HL-60 (cell line): Measurements from ENCODE around the gene ZNF112.

Experiments used
- GABPA ChIP-seq: IDR thresholded peaks from 2 replicates; pipeline ENCODE4 v1.6.1; 2012; ENCODE audit warnings: low read depth
- POLR2AphosphoS5 ChIP-seq: IDR thresholded peaks from 2 replicates; pipeline ENCODE4 v1.6.1; 2012; ENCODE audit warnings: low read depth
- TF ChIP-seq, protein P1 (sequence below): IDR thresholded peaks from one replicate; pipeline ENCODE4 v1.5.1; 2011; ENCODE audit warnings: low read length, control low read depth, inconsistent platforms; ENCODE audit not compliant: insufficient read depth

DNA sequence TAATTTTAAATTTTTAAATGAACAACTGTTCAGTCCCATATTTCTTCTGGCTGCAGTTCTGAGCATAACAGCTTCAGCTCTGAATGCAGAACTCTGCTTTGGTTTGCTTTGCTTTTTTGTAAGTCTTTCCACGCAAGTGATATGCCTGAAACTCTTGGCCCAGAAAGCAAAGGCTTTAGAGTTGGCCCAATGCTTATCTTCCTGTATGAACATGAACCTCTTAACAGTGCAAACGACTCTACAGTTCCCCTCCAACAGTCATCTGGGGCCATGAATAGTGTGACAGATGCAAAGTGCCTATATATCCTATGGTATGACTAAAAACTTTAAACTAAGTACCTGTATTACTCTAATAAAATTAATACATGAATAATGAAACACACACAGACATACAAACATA, 14.7 kb downstream of the ZNF112 start:
- TF ChIP-seq, protein P1, sequence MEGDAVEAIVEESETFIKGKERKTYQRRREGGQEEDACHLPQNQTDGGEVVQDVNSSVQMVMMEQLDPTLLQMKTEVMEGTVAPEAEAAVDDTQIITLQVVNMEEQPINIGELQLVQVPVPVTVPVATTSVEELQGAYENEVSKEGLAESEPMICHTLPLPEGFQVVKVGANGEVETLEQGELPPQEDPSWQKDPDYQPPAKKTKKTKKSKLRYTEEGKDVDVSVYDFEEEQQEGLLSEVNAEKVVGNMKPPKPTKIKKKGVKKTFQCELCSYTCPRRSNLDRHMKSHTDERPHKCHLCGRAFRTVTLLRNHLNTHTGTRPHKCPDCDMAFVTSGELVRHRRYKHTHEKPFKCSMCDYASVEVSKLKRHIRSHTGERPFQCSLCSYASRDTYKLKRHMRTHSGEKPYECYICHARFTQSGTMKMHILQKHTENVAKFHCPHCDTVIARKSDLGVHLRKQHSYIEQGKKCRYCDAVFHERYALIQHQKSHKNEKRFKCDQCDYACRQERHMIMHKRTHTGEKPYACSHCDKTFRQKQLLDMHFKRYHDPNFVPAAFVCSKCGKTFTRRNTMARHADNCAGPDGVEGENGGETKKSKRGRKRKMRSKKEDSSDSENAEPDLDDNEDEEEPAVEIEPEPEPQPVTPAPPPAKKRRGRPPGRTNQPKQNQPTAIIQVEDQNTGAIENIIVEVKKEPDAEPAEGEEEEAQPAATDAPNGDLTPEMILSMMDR, result no peak
- no peak for TF ChIP-seq POLR2AphosphoS5
- TF ChIP-seq GABPA, result no peak
